HCT116 (cell line): ENCODE data around the gene KIRREL3. TPM values are rescaled to one million over a fixed set of nuclear protein-coding genes. Genes with fewer than 3 reads are reported as not detected.

Experiments
- ATAC-seq: fragments of 200-7000 bp; cut with Tn5 transposase; 2 replicates; pipeline ENCODE4 v1.9.1; 2020; ENCODE audit warnings: mild to moderate bottlenecking, moderate library complexity
- BruUV-seq: library from RNA; stranded (reverse); fragments of 400-500 nt; replicated peaks from 2 replicates; lab custom pipeline; 2021; lab: Mats Ljungman, UMichigan
- CTCF ChIA-PET: fragments of 300-600 bp; sonication (Branson Sonifier 250); formaldehyde crosslinking; loops from one replicate; lab custom pipeline; 2021; ENCODE audit warnings: antibody characterized with exemption; lab: Charles Lee
- POLR2A ChIA-PET: fragments of 300-600, 350-600 bp; sonication (Branson Sonifier 250); formaldehyde crosslinking; loops from one replicate; lab custom pipeline; 2021; ENCODE audit warnings: antibody characterized with exemption; lab: Charles Lee
- RAD21 ChIA-PET, 2 experiments: fragments of 300-600 bp; sonication (Branson Sonifier 250); formaldehyde crosslinking; loops; one replicate each; lab custom pipeline; 2023; ENCODE audit warnings: low total read pairs in 2 of 2; ENCODE audit not compliant: uncharacterized antibody in 2 of 2, unreplicated experiment in 2 of 2, low non-redundant PET in 1 of 2; lab: Charles Lee
- DNase-seq: peaks from one replicate; pipeline ENCODE4 v3.0.0-alpha.2; 2010; ENCODE audit warnings: low read depth, low spot score
- H2AFZ ChIP-seq: fragments of 200-600 bp; shearing (Covaris generic), sonication (generic); 2 replicates; pipeline ENCODE4 v1.6.1; 2017; ENCODE audit warnings: low read depth, mixed run types, mixed read lengths, antibody characterized with exemption, low read length; ENCODE audit not compliant: poor library complexity, severe bottlenecking
- H3K27ac ChIP-seq: 2 replicates; pipeline ENCODE4 v1.5.1; 2012; ENCODE audit warnings: low read depth, low read length
- H3K27me3 ChIP-seq: fragments of 200-600 bp; sonication (generic); 2 replicates; pipeline ENCODE4 v1.6.1; 2016; ENCODE audit warnings: mixed run types, low read length, mixed read lengths; ENCODE audit not compliant: insufficient read depth
- H3K36me3 ChIP-seq, 2 experiments: fragments of 200-500 bp in 1 of 2; fragments of 200-600 bp in 1 of 2; sonication (Bioruptor generic) in 1 of 2; sonication (generic) in 1 of 2; 2 replicates each; pipeline versions ENCODE4 v1.5.1 to v1.6.1; 2014 to 2016; ENCODE audit warnings: low read length in 2 of 2, inconsistent platforms in 1 of 2, mixed read lengths in 1 of 2, mixed run types in 1 of 2; ENCODE audit not compliant: insufficient read depth in 2 of 2, control insufficient read depth in 1 of 2
- H3K4me1 ChIP-seq, 2 experiments: fragments of 200-600 bp in 1 of 2; sonication (generic) in 1 of 2; 2 replicates each; pipeline versions ENCODE4 v1.5.1 to v1.6.1; 2012 to 2017; ENCODE audit warnings: low read length in 2 of 2, inconsistent platforms in 1 of 2, mild to moderate bottlenecking in 1 of 2, mixed read lengths in 1 of 2, mixed run types in 1 of 2, moderate library complexity in 1 of 2; ENCODE audit not compliant: insufficient read depth in 2 of 2, control insufficient read depth in 1 of 2
- H3K4me2 ChIP-seq: fragments of 200-600 bp; sonication (generic); 2 replicates; pipeline ENCODE4 v1.6.1; 2017; ENCODE audit warnings: mixed run types, low read length, mixed read lengths
- H3K4me3 ChIP-seq, 2 experiments: fragments of 200-600 bp in 1 of 2; sonication (generic) in 1 of 2; replicated peaks in 1 of 2; 2 replicates each; pipeline ENCODE4 v1.5.1; 2011 to 2016; ENCODE audit warnings: low read length in 2 of 2, control low read depth in 1 of 2, low read depth in 1 of 2, mild to moderate bottlenecking in 1 of 2, mixed read lengths in 1 of 2, mixed run types in 1 of 2
- H3K79me2 ChIP-seq: fragments of 200-600 bp; sonication (generic); 2 replicates; pipeline ENCODE4 v1.6.1; 2017; ENCODE audit warnings: mild to moderate bottlenecking, mixed run types, low read length, moderate library complexity, mixed read lengths; ENCODE audit not compliant: insufficient read depth
- H3K9ac ChIP-seq: fragments of 200-600 bp; sonication (generic); 2 replicates; pipeline ENCODE4 v1.6.1; 2016; ENCODE audit warnings: low read length, mixed read lengths
- H3K9me2 ChIP-seq: fragments of 200-600 bp; sonication (generic), shearing (Covaris generic); 2 replicates; pipeline ENCODE4 v1.6.1; 2017; ENCODE audit warnings: mixed run types, mild to moderate bottlenecking, moderate library complexity; ENCODE audit not compliant: insufficient read depth
- H3K9me3 ChIP-seq, 2 experiments: fragments of 200-500 bp in 1 of 2; fragments of 200-600 bp in 1 of 2; sonication (Bioruptor generic) in 1 of 2; sonication (generic) in 1 of 2; 2 replicates each; pipeline ENCODE4 v1.6.1; 2014 to 2017; ENCODE audit warnings: low read length in 2 of 2, mixed read lengths in 2 of 2, inconsistent platforms in 1 of 2, low read depth in 1 of 2, mild to moderate bottlenecking in 1 of 2, mixed run types in 1 of 2, moderate library complexity in 1 of 2; ENCODE audit not compliant: control insufficient read depth in 1 of 2, insufficient read depth in 1 of 2
- H4K20me1 ChIP-seq: fragments of 200-600 bp; sonication (generic), shearing (Covaris generic); 2 replicates; pipeline ENCODE4 v1.6.1; 2017; ENCODE audit warnings: mixed run types, mild to moderate bottlenecking, moderate library complexity; ENCODE audit not compliant: insufficient read depth
- JUND ChIP-seq: IDR thresholded peaks from 2 replicates; pipeline ENCODE4 v1.6.1; 2012
- POLR2A ChIP-seq: IDR thresholded peaks from 2 replicates; pipeline ENCODE4 v1.7.0; 2011; ENCODE audit warnings: borderline replicate concordance; ENCODE audit not compliant: insufficient read depth, insufficient read length; ENCODE audit errors: extremely low read depth
- SP1 ChIP-seq: IDR thresholded peaks from 2 replicates; pipeline ENCODE4 v1.6.1; 2012; ENCODE audit warnings: low read depth
- TCF7L2 ChIP-seq: IDR thresholded peaks from 2 replicates; pipeline ENCODE4 v1.7.0; 2011; ENCODE audit warnings: borderline replicate concordance, inconsistent platforms; ENCODE audit not compliant: insufficient read depth, insufficient read length; ENCODE audit errors: extremely low read depth
- ZFX ChIP-seq: fragments of 450-650 bp; IDR thresholded peaks from 2 replicates; pipeline ENCODE4 v1.6.1; 2017
- intact Hi-C: fragments of 100-400 bp; cut with micrococcal nuclease; formaldehyde crosslinking; loops from 2 replicates; pipeline ENCODE4 v1.10.0; 2022
- total RNA-seq: library from RNA; stranded (reverse); gene quantifications from one replicate; pipeline ENCODE4 v1.2.1, GENCODE V29; 2021; ENCODE audit not compliant: unreplicated experiment
- TF ChIP-seq, protein P1 (sequence below): IDR thresholded peaks from 2 replicates; pipeline ENCODE4 v1.6.1; 2012; ENCODE audit warnings: low read depth
- TF ChIP-seq, protein P2 (sequence below): IDR thresholded peaks from 2 replicates; pipeline ENCODE4 v1.6.1; 2011; ENCODE audit warnings: mild to moderate bottlenecking, low read length, moderate library complexity; ENCODE audit not compliant: insufficient replicate concordance; ENCODE audit errors: extremely low read depth
- TF ChIP-seq, protein P3 (sequence below), 3 experiments: fragments of 200-600 bp in 1 of 3; sonication (generic) in 1 of 3; IDR thresholded peaks in 2 of 3; conservative IDR thresholded peaks in 1 of 3; 2 replicates each; pipeline ENCODE4 v1.5.1; 2012 to 2017; ENCODE audit warnings: low read depth in 2 of 3, low read length in 2 of 3, antibody characterized with exemption in 1 of 3, borderline replicate concordance in 1 of 3, control low read depth in 1 of 3, mild to moderate bottlenecking in 1 of 3, mixed read lengths in 1 of 3, mixed run types in 1 of 3, moderate library complexity in 1 of 3; ENCODE audit not compliant: insufficient read depth in 1 of 3

Gene KIRREL3
- total RNA-seq, 1 experiment from 2014 or later: not detected

DNA sequence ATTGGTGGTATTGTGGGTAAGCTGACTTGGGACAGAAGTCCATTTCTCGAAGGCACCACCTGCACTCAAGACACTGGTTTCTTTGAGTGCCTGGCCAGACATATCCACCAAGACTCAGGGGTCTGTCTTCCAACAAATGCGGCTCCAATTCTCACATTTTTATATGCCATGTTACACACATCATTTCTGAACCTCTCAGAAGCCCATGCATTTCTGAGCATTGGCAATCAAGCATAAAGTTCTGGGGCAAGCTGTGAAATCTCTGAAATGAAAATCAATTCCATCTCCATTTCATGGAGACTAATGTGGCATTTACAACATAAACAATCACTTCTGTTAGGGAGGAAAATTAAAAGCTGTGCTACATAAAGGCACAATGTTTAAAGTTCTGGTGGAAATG lies 243.7 kb downstream of the KIRREL3 start (continued):
- TF ChIP-seq, protein P1, sequence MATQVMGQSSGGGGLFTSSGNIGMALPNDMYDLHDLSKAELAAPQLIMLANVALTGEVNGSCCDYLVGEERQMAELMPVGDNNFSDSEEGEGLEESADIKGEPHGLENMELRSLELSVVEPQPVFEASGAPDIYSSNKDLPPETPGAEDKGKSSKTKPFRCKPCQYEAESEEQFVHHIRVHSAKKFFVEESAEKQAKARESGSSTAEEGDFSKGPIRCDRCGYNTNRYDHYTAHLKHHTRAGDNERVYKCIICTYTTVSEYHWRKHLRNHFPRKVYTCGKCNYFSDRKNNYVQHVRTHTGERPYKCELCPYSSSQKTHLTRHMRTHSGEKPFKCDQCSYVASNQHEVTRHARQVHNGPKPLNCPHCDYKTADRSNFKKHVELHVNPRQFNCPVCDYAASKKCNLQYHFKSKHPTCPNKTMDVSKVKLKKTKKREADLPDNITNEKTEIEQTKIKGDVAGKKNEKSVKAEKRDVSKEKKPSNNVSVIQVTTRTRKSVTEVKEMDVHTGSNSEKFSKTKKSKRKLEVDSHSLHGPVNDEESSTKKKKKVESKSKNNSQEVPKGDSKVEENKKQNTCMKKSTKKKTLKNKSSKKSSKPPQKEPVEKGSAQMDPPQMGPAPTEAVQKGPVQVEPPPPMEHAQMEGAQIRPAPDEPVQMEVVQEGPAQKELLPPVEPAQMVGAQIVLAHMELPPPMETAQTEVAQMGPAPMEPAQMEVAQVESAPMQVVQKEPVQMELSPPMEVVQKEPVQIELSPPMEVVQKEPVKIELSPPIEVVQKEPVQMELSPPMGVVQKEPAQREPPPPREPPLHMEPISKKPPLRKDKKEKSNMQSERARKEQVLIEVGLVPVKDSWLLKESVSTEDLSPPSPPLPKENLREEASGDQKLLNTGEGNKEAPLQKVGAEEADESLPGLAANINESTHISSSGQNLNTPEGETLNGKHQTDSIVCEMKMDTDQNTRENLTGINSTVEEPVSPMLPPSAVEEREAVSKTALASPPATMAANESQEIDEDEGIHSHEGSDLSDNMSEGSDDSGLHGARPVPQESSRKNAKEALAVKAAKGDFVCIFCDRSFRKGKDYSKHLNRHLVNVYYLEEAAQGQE: no peak
- TF ChIP-seq POLR2A: no peak

DNA sequence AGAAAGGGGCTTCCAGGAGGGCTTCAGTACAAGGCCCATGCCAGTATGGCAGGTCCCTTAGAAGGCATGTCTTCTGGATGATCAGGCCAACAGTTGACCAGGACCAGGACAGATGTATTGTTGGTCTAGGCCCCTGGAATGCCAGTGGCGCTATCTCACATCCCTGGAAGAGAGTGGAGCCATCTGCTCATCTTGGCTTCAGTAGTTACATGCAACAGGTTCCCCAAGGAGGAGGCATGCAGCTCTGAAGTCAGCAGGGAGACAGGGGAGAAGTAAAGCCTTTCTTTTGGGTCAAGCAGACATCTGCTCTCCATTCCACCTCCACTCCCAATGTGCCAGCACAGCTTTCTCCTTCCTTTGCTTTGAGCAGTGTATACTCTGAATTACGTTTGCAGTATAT lies 244.1 kb downstream of the KIRREL3 start:
- CTCF ChIA-PET: no interaction called here
- no peaks in the 10 kb centered on the region; the same call in 1 of the 2 replicates for H3K27me3 ChIP-seq
- H3K79me2 ChIP-seq: no peaks in the 10 kb centered on the region
- intact Hi-C loops: no loop called here
- H3K36me3 ChIP-seq: no peaks in the 10 kb centered on the region
- no peak for ATAC-seq
- H3K4me3 ChIP-seq: no peak overlapping the region
- TF ChIP-seq, protein P2, sequence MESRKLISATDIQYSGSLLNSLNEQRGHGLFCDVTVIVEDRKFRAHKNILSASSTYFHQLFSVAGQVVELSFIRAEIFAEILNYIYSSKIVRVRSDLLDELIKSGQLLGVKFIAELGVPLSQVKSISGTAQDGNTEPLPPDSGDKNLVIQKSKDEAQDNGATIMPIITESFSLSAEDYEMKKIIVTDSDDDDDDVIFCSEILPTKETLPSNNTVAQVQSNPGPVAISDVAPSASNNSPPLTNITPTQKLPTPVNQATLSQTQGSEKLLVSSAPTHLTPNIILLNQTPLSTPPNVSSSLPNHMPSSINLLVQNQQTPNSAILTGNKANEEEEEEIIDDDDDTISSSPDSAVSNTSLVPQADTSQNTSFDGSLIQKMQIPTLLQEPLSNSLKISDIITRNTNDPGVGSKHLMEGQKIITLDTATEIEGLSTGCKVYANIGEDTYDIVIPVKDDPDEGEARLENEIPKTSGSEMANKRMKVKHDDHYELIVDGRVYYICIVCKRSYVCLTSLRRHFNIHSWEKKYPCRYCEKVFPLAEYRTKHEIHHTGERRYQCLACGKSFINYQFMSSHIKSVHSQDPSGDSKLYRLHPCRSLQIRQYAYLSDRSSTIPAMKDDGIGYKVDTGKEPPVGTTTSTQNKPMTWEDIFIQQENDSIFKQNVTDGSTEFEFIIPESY: no peak
- TF ChIP-seq, protein P3, sequence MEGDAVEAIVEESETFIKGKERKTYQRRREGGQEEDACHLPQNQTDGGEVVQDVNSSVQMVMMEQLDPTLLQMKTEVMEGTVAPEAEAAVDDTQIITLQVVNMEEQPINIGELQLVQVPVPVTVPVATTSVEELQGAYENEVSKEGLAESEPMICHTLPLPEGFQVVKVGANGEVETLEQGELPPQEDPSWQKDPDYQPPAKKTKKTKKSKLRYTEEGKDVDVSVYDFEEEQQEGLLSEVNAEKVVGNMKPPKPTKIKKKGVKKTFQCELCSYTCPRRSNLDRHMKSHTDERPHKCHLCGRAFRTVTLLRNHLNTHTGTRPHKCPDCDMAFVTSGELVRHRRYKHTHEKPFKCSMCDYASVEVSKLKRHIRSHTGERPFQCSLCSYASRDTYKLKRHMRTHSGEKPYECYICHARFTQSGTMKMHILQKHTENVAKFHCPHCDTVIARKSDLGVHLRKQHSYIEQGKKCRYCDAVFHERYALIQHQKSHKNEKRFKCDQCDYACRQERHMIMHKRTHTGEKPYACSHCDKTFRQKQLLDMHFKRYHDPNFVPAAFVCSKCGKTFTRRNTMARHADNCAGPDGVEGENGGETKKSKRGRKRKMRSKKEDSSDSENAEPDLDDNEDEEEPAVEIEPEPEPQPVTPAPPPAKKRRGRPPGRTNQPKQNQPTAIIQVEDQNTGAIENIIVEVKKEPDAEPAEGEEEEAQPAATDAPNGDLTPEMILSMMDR (IDR thresholded peaks at IDR 0.05 in 2 of 3, conservative IDR thresholded peaks at IDR 0.05 in 1 of 3; ENCODE audit: borderline replicate concordance in 1 of 3, insufficient read depth in 1 of 3, low read depth in 2 of 3, low read length in 2 of 3): no peak
- TF ChIP-seq SP1: no peak
- no peak for TF ChIP-seq TCF7L2
- TF ChIP-seq JUND: no peak
- TF ChIP-seq ZFX: no peak
- H2AFZ ChIP-seq: no peak overlapping the region
- H3K4me2 ChIP-seq: no peak overlapping the region
- no peak for DNase-seq
- H3K9me3 ChIP-seq: no peaks in the 10 kb centered on the region
- no peaks in the 10 kb centered on the region for H4K20me1 ChIP-seq
- H3K9ac ChIP-seq: no peak overlapping the region
- BruUV-seq: no TSS peak
- no peak overlapping the region for H3K27ac ChIP-seq
- no peaks in the 10 kb centered on the region for H3K9me2 ChIP-seq
- POLR2A ChIA-PET: no interaction called here
- RAD21 ChIA-PET: no interaction called here
- no peaks in the 10 kb centered on the region for H3K4me1 ChIP-seq
